Chondrocyte (in vitro differentiated cells): Measurements from ENCODE around the gene NELFB. TPM values are rescaled to one million over a fixed set of nuclear protein-coding genes. Genes with fewer than 3 reads are reported as not detected.

Experiments used
- DNase-seq: peaks from one replicate; pipeline ENCODE4 v3.0.0; 2021; ENCODE audit warnings: mixed read lengths, low spot score
- H3K27ac Mint-ChIP-seq: one replicate; pipeline ENCODE4 v1.8.0; 2021; ENCODE audit warnings: mild to moderate bottlenecking, moderate library complexity, mixed read lengths; ENCODE audit not compliant: unreplicated experiment
- H3K27me3 Mint-ChIP-seq: 2 replicates; pipeline ENCODE4 v1.8.0; 2021; ENCODE audit warnings: low read depth, mixed read lengths
- H3K36me3 Mint-ChIP-seq: 2 replicates; pipeline ENCODE4 v1.8.0; 2021; ENCODE audit warnings: low read depth, mixed read lengths
- H3K4me1 Mint-ChIP-seq: 2 replicates; pipeline ENCODE4 v1.8.0; 2021; ENCODE audit warnings: low read depth, mild to moderate bottlenecking, mixed read lengths
- H3K4me3 Mint-ChIP-seq: one replicate; pipeline ENCODE4 v1.8.0; 2021; ENCODE audit warnings: mild to moderate bottlenecking, moderate library complexity, mixed read lengths; ENCODE audit not compliant: unreplicated experiment
- H3K9me3 Mint-ChIP-seq: 2 replicates; pipeline ENCODE4 v1.8.0; 2021; ENCODE audit warnings: low read depth, mixed read lengths
- total RNA-seq: library from RNA; stranded (reverse); gene quantifications from 3 replicates; pipeline ENCODE4 v1.2.1, GENCODE V29; 2021
- TF ChIP-seq, protein P1 (sequence below): fragments of 200-600 bp; sonication (generic); IDR thresholded peaks from 2 replicates; pipeline ENCODE4 v1.5.0; 2021; ENCODE audit warnings: antibody characterized with exemption, mild to moderate bottlenecking, moderate library complexity

The NELFB gene
- total RNA-seq, 1 donor from 2014 or later: 48.0 TPM

DNA sequence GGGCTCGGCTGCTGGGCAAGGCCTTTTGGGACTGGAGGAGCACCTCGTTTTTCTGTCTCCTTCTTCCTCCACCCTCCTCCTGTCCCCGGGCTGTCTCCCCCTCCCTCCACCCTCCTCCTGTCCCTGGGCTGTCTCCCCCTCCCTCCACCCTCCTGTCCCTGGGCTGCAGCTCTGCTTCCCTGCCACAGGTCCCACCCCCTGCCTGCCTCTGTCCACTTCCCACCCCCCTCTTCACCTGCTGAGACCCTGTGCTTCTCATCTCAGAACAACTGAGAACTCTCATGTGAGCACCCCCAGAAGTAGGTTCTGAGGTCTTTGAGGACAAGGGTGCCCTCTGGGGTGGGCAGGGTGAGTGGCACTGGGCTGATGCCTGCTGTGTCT lies 16.6 kb downstream of the NELFB start:
- Mint-ChIP-seq H3K4me1 (peaks cover 56% of the 10 kb centered on the region), H3K36me3 (peaks cover 14% of the 10 kb centered on the region), H3K27ac (peak overlapping the region; percentile 83), H3K4me3 (no peak overlapping the region), H3K27me3 (no peaks in the 10 kb centered on the region), H3K9me3 (no peaks in the 10 kb centered on the region)
- DNase-seq: no peak
- TF ChIP-seq, protein P1, sequence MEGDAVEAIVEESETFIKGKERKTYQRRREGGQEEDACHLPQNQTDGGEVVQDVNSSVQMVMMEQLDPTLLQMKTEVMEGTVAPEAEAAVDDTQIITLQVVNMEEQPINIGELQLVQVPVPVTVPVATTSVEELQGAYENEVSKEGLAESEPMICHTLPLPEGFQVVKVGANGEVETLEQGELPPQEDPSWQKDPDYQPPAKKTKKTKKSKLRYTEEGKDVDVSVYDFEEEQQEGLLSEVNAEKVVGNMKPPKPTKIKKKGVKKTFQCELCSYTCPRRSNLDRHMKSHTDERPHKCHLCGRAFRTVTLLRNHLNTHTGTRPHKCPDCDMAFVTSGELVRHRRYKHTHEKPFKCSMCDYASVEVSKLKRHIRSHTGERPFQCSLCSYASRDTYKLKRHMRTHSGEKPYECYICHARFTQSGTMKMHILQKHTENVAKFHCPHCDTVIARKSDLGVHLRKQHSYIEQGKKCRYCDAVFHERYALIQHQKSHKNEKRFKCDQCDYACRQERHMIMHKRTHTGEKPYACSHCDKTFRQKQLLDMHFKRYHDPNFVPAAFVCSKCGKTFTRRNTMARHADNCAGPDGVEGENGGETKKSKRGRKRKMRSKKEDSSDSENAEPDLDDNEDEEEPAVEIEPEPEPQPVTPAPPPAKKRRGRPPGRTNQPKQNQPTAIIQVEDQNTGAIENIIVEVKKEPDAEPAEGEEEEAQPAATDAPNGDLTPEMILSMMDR: no peak

DNA sequence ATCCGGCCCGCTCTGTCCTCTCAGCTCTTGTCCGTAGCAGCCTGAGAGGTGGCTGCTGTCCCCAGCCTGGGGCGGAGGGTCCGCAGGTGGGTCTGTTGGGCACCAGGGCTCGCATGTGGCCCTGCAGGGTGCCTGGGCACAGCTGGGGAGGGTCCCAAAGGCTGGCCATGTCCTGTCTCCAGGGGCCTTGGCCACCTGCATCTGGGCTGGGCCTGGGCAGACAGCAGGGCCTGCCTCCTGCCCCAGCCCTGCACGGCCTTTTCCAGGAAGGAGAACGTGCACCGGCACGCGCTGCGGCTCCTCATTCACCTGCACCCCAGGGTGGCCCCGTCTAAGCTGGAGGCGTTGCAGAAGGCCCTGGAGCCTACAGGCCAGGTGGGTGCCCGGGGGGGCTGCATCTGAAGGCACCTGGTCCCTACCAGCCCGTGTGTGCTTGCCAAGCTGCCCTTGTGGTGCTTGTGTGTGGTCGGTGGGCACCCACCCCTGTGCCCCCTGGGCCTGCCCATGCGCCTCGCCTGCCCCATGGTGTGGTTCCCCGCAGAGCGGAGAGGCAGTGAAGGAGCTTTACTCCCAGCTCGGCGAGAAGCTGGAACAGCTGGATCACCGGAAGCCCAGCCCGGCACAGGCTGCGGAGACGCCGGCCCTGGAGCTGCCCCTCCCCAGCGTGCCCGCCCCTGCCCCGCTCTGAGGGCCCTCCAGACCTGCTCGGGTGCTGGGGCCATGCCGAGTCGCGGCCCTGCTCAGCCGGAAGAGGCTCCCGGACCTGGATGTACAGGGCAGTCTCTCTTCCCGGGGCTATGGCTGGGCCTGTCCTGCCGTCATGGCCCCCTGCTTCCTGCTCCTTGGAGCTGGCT lies 17.3 kb downstream of the NELFB start:
- Mint-ChIP-seq H3K36me3 (peaks cover 14% of the 10 kb centered on the region), H3K9me3 (no peaks in the 10 kb centered on the region), H3K27me3 (no peaks in the 10 kb centered on the region), H3K27ac (no peak overlapping the region), H3K4me3 (no peak overlapping the region), H3K4me1 (peaks cover 62% of the 10 kb centered on the region)
- TF ChIP-seq, protein P1: no peak
- DNase-seq: peak; percentile 91

DNA sequence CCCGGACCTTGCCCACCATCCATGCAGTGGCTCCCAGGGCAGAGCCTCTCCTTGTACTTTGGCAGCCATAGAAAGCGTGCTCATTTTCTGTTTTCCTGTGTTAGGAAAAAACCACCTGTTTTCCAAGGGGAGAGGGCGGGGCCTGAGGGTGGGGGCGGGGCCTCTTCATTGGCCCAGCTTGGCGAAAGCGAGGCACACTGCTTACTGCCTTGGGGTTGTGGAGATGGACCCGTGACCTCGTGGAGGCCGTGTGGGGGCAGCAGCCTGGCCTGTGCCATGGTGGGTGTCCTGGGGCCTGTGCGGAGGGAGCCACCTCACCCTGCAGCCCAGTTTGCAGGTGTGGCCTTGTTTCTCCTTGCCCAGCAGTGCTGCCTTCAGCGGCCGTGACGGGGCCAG lies 18.0 kb downstream of the NELFB start:
- no peaks in the 10 kb centered on the region for H3K9me3 Mint-ChIP-seq
- TF ChIP-seq, protein P1: no peak
- no peaks in the 10 kb centered on the region for H3K27me3 Mint-ChIP-seq
- no peak overlapping the region for H3K4me3 Mint-ChIP-seq
- H3K36me3 Mint-ChIP-seq: peaks cover 14% of the 10 kb centered on the region
- no peak for DNase-seq
- H3K4me1 Mint-ChIP-seq: peaks cover 61% of the 10 kb centered on the region
- H3K27ac Mint-ChIP-seq: no peak overlapping the region

DNA sequence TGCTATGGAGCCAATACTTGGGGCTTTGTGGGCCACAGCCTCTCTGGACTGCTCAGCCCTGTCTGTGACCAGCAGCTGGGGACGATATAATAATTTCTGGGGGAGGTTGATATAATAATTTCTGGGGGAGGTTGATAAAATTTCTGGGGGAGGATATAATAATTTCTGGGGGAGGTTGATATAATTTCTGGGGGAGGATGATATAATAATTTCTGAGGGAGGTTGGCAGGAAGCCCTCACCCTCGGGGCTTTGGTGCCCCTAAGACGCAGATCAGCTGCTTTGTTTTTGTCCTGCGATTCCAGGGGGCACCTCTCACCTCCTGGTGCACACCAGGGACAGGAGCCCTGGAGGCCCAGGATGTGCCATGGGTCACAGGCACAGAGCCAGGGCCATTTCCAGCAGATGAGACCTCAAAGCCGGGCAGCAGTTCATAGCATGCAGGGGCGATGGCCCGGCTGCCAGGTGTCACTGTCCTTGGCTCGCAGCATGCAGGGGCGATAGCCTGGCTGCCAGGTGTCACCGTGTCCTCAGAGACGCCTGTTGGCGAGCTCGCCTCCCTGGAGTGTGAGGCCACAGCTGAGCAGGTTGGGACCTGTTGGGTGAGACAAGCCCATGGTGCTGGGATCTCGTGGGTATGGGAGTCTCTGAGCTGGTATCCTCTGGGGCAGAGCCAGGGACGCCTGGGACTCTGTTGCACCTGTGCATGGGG lies 18.6 kb downstream of the NELFB start:
- H3K27ac Mint-ChIP-seq: no peak overlapping the region
- H3K4me3 Mint-ChIP-seq: no peak overlapping the region
- TF ChIP-seq, protein P1: no peak
- no peaks in the 10 kb centered on the region for H3K27me3 Mint-ChIP-seq
- H3K9me3 Mint-ChIP-seq: no peaks in the 10 kb centered on the region
- peaks cover 54% of the 10 kb centered on the region for H3K4me1 Mint-ChIP-seq
- DNase-seq: no peak
- H3K36me3 Mint-ChIP-seq: peaks cover 11% of the 10 kb centered on the region

DNA sequence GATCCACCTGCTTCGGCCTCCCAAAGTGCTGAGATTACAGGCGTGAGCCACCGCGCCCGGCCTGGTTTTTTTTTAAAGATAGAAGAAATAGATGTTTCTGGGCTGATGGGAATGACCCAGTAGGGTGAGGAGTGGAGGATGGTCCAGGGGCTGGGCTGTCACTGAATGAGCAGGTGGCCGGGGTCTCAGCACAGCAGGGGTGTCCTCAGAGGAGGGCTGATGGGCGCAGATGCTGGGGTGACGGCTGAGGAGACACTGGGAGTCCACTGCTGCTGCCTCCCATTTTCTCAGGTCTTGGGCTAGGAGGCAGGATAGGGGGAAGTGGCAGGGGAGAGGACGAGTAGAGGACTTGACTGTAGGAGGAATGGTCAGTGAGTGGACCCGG lies 20.1 kb downstream of the NELFB start:
- H3K27me3 Mint-ChIP-seq: no peaks in the 10 kb centered on the region
- H3K36me3 Mint-ChIP-seq: peaks cover 6% of the 10 kb centered on the region
- peaks cover 42% of the 10 kb centered on the region for H3K4me1 Mint-ChIP-seq
- H3K4me3 Mint-ChIP-seq: no peak overlapping the region
- TF ChIP-seq, protein P1: no peak
- peak overlapping the region; percentile 27 for H3K27ac Mint-ChIP-seq
- DNase-seq: no peak
- H3K9me3 Mint-ChIP-seq: no peaks in the 10 kb centered on the region
